Neural cell (in vitro differentiated cells): ENCODE results near the gene TGFBRAP1. TPM values are rescaled to one million over a fixed set of nuclear protein-coding genes. Genes with fewer than 3 reads are reported as not detected.

Experiments
- H2AFZ ChIP-seq: fragments of 200-600, 300-800 bp; sonication (generic), shearing (Covaris generic); 2 replicates; pipeline ENCODE4 v1.6.0; 2014; ENCODE audit warnings: low read depth, mild to moderate bottlenecking, antibody characterized with exemption, low read length, moderate library complexity
- H3F3A ChIP-seq: fragments of 200-600 bp; shearing (Covaris generic); 2 replicates; pipeline ENCODE4 v1.6.1; 2016; ENCODE audit warnings: mild to moderate bottlenecking, moderate library complexity, mixed read lengths, antibody characterized with exemption, low read length; ENCODE audit not compliant: insufficient read depth, poor library complexity, severe bottlenecking
- H3K27ac ChIP-seq: fragments of 200-600, 300-800 bp; sonication (generic), shearing (Covaris generic); 2 replicates; pipeline ENCODE4 v1.5.1; 2014; ENCODE audit warnings: mild to moderate bottlenecking, low read length, moderate library complexity
- H3K27me3 ChIP-seq: fragments of 300-800, 200-600 bp; sonication (generic), shearing (Covaris generic); 2 replicates; pipeline ENCODE4 v1.6.0; 2014; ENCODE audit warnings: mild to moderate bottlenecking, low read depth, low read length, moderate library complexity; ENCODE audit not compliant: insufficient read depth
- H3K36me3 ChIP-seq: fragments of 300-800, 200-600 bp; sonication (generic), shearing (Covaris generic); 2 replicates; pipeline ENCODE4 v1.5.1; 2014; ENCODE audit warnings: mild to moderate bottlenecking, antibody characterized with exemption, low read length, moderate library complexity; ENCODE audit not compliant: insufficient read depth
- H3K4me2 ChIP-seq: fragments of 300-800, 200-600 bp; sonication (generic), shearing (Covaris generic); 2 replicates; pipeline ENCODE4 v1.6.0; 2014; ENCODE audit warnings: mild to moderate bottlenecking, low read length
- H3K4me3 ChIP-seq: fragments of 300-800, 200-600 bp; sonication (generic), shearing (Covaris generic); 2 replicates; pipeline ENCODE4 v1.5.1; 2014; ENCODE audit warnings: mild to moderate bottlenecking, low read length, moderate library complexity
- H3K79me2 ChIP-seq: fragments of 200-600 bp; shearing (Covaris generic); replicated peaks from 2 replicates; pipeline ENCODE4 v1.6.0; 2014; ENCODE audit warnings: mild to moderate bottlenecking, low read length, moderate library complexity; ENCODE audit not compliant: insufficient read depth
- H3K9ac ChIP-seq: fragments of 300-800, 200-600 bp; sonication (generic), shearing (Covaris generic); 2 replicates; pipeline ENCODE4 v1.6.1; 2016; ENCODE audit warnings: mild to moderate bottlenecking, low read length, mixed read lengths
- H3K9me2 ChIP-seq: fragments of 200-600 bp; shearing (Covaris generic); 2 replicates; pipeline ENCODE4 v1.6.1; 2016; ENCODE audit warnings: mild to moderate bottlenecking, low read length, mixed read lengths; ENCODE audit not compliant: insufficient read depth
- H3K9me3 ChIP-seq: fragments of 200-600, 300-800 bp; sonication (generic), shearing (Covaris generic); 2 replicates; pipeline ENCODE4 v1.6.1; 2016; ENCODE audit warnings: mild to moderate bottlenecking, mixed run types, low read length, moderate library complexity, mixed read lengths
- H4K20me1 ChIP-seq: fragments of 200-600 bp; shearing (Covaris generic); 2 replicates; pipeline ENCODE4 v1.6.1; 2016; ENCODE audit warnings: mild to moderate bottlenecking, mixed run types; ENCODE audit not compliant: insufficient read depth
- EP300 ChIP-seq: fragments of 450-650 bp; conservative IDR thresholded peaks from 2 replicates; pipeline ENCODE4 v1.6.1; 2014; ENCODE audit warnings: antibody characterized with exemption, mild to moderate bottlenecking, moderate library complexity; ENCODE audit not compliant: poor library complexity, severe bottlenecking
- EZH2 ChIP-seq: fragments of 200-600, 300-800 bp; shearing (Covaris generic), sonication (generic); IDR thresholded peaks from 2 replicates; pipeline ENCODE4 v1.6.1; 2014; ENCODE audit warnings: antibody characterized with exemption, low read length, borderline replicate concordance, mild to moderate bottlenecking; ENCODE audit not compliant: insufficient read depth, poor library complexity, severe bottlenecking
- MXI1 ChIP-seq: fragments of 450-650 bp; conservative IDR thresholded peaks from 2 replicates; pipeline ENCODE4 v1.6.1; 2014; ENCODE audit warnings: antibody characterized with exemption, mild to moderate bottlenecking; ENCODE audit not compliant: poor library complexity, severe bottlenecking
- POLR2AphosphoS5 ChIP-seq: IDR thresholded peaks from 2 replicates; pipeline ENCODE4 v1.6.1; 2012
- RAD21 ChIP-seq: fragments of 450-650 bp; conservative IDR thresholded peaks from 2 replicates; pipeline ENCODE4 v1.6.1; 2014; ENCODE audit warnings: antibody characterized with exemption, mild to moderate bottlenecking, moderate library complexity
- SMC3 ChIP-seq: fragments of 450-650 bp; conservative IDR thresholded peaks from 2 replicates; pipeline ENCODE4 v1.6.1; 2014; ENCODE audit warnings: antibody characterized with exemption, mild to moderate bottlenecking, moderate library complexity; ENCODE audit not compliant: poor library complexity
- TAF1 ChIP-seq: IDR thresholded peaks from 2 replicates; pipeline ENCODE4 v1.6.1; 2012; ENCODE audit warnings: low read depth
- polyA plus RNA-seq: library from polyadenylated mRNA; depleted of rRNA; stranded (reverse); fragments of >200 nt; gene quantifications from 2 replicates; pipeline ENCODE4 v1.2.3, GENCODE V29; 2014
- TF ChIP-seq, protein P1 (sequence below): fragments of 450-650 bp; IDR thresholded peaks from 2 replicates; pipeline ENCODE4 v1.5.1; 2014; ENCODE audit warnings: antibody characterized with exemption, mild to moderate bottlenecking, moderate library complexity; ENCODE audit not compliant: poor library complexity, severe bottlenecking
- TF ChIP-seq, protein P2 (sequence below): IDR thresholded peaks from 2 replicates; pipeline ENCODE4 v1.6.1; 2012; ENCODE audit warnings: borderline replicate concordance

The TGFBRAP1 gene
- polyA plus RNA-seq, 1 donor from 2014 or later: 13.9 TPM

GRCh38 chr2:105362862-105363591 lies 33.5 kb upstream of the TGFBRAP1 start:
- Histone ChIP-seq H4K20me1 (no peaks in the 10 kb centered on the region), H3K9me2 (no peaks in the 10 kb centered on the region), H3K27me3 (no peaks in the 10 kb centered on the region), H3K9me3 (no peaks in the 10 kb centered on the region), H3K9ac (no peak overlapping the region), H2AFZ (no peak overlapping the region), H3K36me3 (no peaks in the 10 kb centered on the region), H3K27ac (no peak overlapping the region), H3K4me3 (no peak overlapping the region), H3F3A (no peaks in the 10 kb centered on the region), H3K4me2 (no peak overlapping the region), H3K79me2 (no peaks in the 10 kb centered on the region)
- TF ChIP-seq EP300 (no peak), EZH2 (no peak), POLR2AphosphoS5 (no peak), MXI1 (no peak), RAD21 (no peak), TAF1 (no peak), SMC3 (no peak)
- TF ChIP-seq, protein P1, sequence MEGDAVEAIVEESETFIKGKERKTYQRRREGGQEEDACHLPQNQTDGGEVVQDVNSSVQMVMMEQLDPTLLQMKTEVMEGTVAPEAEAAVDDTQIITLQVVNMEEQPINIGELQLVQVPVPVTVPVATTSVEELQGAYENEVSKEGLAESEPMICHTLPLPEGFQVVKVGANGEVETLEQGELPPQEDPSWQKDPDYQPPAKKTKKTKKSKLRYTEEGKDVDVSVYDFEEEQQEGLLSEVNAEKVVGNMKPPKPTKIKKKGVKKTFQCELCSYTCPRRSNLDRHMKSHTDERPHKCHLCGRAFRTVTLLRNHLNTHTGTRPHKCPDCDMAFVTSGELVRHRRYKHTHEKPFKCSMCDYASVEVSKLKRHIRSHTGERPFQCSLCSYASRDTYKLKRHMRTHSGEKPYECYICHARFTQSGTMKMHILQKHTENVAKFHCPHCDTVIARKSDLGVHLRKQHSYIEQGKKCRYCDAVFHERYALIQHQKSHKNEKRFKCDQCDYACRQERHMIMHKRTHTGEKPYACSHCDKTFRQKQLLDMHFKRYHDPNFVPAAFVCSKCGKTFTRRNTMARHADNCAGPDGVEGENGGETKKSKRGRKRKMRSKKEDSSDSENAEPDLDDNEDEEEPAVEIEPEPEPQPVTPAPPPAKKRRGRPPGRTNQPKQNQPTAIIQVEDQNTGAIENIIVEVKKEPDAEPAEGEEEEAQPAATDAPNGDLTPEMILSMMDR: no peak
- TF ChIP-seq, protein P2, sequence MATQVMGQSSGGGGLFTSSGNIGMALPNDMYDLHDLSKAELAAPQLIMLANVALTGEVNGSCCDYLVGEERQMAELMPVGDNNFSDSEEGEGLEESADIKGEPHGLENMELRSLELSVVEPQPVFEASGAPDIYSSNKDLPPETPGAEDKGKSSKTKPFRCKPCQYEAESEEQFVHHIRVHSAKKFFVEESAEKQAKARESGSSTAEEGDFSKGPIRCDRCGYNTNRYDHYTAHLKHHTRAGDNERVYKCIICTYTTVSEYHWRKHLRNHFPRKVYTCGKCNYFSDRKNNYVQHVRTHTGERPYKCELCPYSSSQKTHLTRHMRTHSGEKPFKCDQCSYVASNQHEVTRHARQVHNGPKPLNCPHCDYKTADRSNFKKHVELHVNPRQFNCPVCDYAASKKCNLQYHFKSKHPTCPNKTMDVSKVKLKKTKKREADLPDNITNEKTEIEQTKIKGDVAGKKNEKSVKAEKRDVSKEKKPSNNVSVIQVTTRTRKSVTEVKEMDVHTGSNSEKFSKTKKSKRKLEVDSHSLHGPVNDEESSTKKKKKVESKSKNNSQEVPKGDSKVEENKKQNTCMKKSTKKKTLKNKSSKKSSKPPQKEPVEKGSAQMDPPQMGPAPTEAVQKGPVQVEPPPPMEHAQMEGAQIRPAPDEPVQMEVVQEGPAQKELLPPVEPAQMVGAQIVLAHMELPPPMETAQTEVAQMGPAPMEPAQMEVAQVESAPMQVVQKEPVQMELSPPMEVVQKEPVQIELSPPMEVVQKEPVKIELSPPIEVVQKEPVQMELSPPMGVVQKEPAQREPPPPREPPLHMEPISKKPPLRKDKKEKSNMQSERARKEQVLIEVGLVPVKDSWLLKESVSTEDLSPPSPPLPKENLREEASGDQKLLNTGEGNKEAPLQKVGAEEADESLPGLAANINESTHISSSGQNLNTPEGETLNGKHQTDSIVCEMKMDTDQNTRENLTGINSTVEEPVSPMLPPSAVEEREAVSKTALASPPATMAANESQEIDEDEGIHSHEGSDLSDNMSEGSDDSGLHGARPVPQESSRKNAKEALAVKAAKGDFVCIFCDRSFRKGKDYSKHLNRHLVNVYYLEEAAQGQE: no peak

DNA sequence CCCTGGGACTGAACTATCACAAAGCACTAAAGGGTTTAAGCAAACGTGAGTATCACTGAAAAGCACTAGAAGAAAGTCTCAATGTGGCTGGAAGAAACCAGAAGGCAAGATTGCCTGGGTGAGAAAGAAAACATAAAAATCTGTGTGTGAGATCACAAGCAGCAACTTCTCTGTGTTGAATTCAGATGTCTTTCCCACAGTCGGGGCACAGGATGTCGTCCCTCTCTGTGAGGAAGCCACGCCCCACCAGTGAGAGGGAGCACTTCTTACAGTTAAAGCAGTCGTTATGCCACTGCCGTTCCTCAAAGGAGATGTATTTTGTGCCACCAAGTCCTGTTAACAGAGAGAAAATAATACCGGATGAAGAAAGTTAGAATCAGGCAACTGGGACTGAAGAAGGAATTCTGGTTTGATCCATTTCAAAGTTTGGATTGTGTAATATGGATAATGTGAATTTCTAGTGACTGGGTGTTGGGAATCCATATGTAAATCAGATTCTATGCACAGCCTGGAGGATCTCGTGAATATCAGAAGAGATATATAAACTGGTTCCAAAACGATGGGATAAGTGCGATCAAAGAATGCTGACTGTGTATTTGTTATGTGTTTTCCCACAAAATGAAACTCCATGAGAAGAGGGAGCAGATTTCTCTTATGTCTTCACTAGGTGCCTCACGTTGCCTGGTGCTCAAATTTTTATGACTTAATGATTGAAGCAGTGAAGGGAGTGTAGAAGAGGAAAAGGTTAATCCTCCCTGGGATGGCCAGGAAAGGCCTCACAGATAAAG lies 31.8 kb upstream of the TGFBRAP1 start:
- no peaks in the 10 kb centered on the region for H3K9me3 ChIP-seq
- no peaks in the 10 kb centered on the region for H3K27me3 ChIP-seq
- no peaks in the 10 kb centered on the region for H3K9me2 ChIP-seq
- no peaks in the 10 kb centered on the region for H3F3A ChIP-seq
- no peak overlapping the region for H3K4me2 ChIP-seq
- H3K79me2 ChIP-seq: no peaks in the 10 kb centered on the region
- H4K20me1 ChIP-seq: no peaks in the 10 kb centered on the region
- TF ChIP-seq EP300: no peak
- TF ChIP-seq RAD21: no peak
- no peak for TF ChIP-seq SMC3
- TF ChIP-seq EZH2: no peak
- TF ChIP-seq, protein P1: no peak
- TF ChIP-seq, protein P2: no peak
- no peak for TF ChIP-seq POLR2AphosphoS5
- TF ChIP-seq MXI1: no peak
- no peak for TF ChIP-seq TAF1
- H3K36me3 ChIP-seq: no peaks in the 10 kb centered on the region
- H3K9ac ChIP-seq: no peak overlapping the region
- H2AFZ ChIP-seq: no peak overlapping the region
- H3K4me3 ChIP-seq: no peak overlapping the region
- no peak overlapping the region for H3K27ac ChIP-seq
